Fibroblast of mammary gland (primary cell): ENCODE measurements around the gene EIF4G3.
A peak's percentile ranks its signal among the peaks of the same experiment; 100 is the strongest.
"Not testable (repeated sequence)": the region's sequence is repeated elsewhere in the genome, so short reads cannot be mapped to it uniquely, and the experiment has no call there.

Experiments used
- DNase-seq: peaks from one replicate; pipeline ENCODE4 v3.0.0-alpha.2; 2010; ENCODE audit warnings: low read depth
- H3K4me3 ChIP-seq: 2 replicates; pipeline ENCODE4 v1.5.1; 2011; ENCODE audit warnings: low read depth, mild to moderate bottlenecking, low read length, moderate library complexity; ENCODE audit not compliant: control insufficient read depth
- TF ChIP-seq, protein P1 (sequence below): conservative IDR thresholded peaks from 2 replicates; pipeline ENCODE4 v1.5.1; 2011; ENCODE audit warnings: low read depth, low read length, inconsistent platforms; ENCODE audit not compliant: control insufficient read depth, insufficient read depth

The EIF4G3 gene

DNA sequence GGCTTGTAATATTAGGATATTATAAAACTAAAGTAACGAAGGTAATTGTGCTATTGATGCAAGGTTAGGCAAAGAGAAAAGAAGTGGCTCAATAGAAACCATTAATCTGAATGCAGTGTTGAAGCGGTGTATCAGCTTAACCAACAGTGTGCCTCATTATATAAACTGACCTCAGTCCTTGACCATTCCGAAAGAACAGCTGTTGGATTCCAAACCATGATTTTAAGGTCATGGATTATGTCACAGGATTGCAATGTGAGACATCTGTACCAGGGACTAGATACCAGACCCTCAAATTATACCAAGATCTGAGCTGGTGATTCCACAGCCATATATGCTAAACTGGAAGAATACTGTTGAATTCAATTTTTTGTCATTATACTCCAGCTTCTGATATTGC is 255.4 kb downstream of the EIF4G3 start:
- TF ChIP-seq, protein P1, sequence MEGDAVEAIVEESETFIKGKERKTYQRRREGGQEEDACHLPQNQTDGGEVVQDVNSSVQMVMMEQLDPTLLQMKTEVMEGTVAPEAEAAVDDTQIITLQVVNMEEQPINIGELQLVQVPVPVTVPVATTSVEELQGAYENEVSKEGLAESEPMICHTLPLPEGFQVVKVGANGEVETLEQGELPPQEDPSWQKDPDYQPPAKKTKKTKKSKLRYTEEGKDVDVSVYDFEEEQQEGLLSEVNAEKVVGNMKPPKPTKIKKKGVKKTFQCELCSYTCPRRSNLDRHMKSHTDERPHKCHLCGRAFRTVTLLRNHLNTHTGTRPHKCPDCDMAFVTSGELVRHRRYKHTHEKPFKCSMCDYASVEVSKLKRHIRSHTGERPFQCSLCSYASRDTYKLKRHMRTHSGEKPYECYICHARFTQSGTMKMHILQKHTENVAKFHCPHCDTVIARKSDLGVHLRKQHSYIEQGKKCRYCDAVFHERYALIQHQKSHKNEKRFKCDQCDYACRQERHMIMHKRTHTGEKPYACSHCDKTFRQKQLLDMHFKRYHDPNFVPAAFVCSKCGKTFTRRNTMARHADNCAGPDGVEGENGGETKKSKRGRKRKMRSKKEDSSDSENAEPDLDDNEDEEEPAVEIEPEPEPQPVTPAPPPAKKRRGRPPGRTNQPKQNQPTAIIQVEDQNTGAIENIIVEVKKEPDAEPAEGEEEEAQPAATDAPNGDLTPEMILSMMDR = no peak
- no peak overlapping the region for H3K4me3 ChIP-seq
- DNase-seq = no peak

DNA sequence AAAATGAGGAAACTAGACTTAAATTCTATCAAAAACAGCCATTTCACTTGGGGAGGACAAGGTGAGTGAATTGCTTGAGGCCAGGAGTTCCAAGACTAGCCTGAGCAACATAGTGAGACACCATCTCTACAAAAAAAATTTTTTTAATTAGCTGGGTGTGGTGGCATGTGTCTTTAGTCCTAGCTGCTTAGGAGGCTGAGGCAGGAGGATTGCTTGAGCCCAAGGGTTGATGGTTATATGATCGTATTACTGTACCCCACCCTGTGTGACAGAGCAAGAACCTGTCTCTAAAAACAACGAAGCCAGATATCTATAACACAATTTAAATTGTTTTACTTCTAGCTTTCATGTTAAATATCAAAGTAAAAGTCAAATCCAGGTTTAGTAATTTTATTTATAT is 263.5 kb downstream of the EIF4G3 start:
- H3K4me3 ChIP-seq = no peak overlapping the region
- TF ChIP-seq, protein P1 = no peak
- DNase-seq = no peak

DNA sequence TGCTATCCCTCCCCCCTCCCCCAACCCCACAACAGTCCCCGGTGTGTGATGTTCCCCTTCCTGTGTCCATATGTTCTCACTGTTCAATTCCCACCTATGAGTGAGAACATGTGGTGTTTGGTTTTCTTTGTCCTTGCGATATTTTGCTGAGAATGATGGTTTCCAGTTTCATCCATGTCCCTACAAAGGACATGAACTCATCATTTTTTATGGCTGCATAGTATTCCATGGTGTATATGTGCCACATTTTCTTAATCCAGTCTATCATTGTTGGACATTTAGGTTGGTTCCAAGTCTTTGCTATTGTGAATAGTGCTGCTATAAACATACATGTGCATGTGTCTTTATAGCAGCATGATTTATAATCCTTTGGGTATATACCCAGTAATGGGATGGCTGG is 269.2 kb downstream of the EIF4G3 start:
- DNase-seq, H3K4me3 ChIP-seq: not testable (repeated sequence)

DNA sequence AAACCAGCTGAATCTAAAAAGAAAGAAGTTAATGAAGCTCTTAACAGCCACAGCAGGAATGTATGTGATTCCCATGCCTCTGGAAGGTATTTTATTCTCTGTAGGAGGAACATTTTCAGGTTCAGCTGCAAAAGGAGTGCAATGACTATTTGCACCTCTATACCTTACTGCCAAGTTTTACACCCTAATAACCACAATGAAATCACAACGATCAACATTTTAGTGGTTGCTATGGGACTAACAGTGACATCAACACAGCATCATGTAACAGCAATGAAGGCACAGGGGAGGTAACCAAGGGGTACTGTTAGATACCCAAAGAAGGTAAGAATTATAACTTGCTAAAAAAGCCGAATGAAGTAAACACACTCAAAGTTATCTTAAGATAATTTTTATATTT is 273.3 kb downstream of the EIF4G3 start:
- no peak overlapping the region for H3K4me3 ChIP-seq
- peak; percentile 28 for DNase-seq
- TF ChIP-seq, protein P1 = no peak

DNA sequence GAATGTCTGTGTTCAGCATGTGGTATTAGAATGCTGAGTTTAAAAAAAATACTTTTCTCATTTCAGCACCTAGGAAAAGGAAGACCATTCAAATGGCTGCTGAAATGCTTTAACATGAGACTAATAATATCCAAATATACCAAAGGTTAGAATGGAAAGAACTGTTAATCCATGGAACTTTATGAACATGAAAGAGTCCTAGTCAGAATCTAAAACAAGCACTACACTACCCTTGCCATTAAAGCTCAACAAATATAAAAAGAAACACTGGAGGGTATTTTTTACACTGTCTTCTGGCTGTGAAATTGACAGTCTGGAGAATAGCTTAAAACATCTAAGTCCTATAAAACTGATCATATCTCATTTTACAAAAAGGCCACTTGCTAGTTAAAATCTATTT is 276.6 kb downstream of the EIF4G3 start:
- DNase-seq = no peak
- TF ChIP-seq, protein P1 = no peak
- H3K4me3 ChIP-seq = no peak overlapping the region

DNA sequence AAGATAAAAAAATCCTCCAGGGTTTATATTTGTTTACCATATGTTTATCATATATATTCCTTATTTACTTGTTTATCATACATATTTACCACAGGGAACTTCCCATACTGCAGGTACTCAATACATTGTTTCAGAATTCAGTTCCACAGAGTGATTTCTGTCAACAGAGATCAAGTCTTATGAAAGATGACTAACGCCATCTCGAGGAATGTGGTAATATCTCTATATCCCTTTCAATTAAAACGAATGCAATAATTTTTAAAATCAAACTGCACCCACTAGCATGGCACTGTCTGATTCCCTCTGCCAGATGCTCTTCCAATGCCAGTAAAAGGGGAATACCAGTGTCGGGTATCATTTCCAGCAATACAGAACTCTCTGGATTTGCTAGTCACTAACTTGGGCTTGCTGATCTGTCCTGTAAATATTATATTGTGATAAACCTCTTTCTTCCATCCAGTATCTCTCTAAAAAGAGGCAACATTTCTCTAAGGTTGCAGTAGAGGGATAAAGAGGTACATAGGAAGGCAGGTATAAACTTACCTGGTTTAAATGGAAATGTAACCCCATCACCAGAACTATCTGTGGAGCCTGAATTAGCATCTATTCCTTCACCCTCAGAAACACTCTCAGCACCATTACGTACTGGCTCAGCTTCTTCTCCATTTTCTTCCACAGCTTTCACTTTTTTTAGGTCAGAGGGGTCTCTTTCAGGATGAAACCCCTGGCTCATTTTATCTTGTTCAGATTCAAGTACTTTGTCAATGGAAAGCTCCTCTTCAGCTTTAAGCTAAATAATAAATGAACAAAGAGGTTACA is 277.3 kb downstream of the EIF4G3 start:
- TF ChIP-seq, protein P1 = no peak
- no peak overlapping the region for H3K4me3 ChIP-seq
- no peak for DNase-seq

DNA sequence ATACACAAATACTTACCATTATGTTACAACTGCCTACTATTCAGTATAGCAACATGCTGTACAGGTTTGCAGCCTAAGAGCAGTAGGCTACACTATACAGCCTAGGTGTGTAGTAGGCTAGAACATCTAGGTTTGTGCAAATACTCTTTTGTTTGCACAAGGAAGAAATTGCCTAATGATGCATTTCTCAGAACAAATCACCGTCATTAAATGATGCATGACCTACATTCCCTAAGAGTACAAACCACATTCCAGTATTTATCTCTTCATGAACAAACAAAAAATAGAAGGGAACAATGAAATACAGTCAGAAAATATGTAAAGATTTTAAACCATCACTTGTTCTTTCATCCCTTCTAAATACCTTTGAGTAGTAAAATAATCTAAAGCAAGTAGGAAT is 279.9 kb downstream of the EIF4G3 start:
- no peak overlapping the region for H3K4me3 ChIP-seq
- DNase-seq = peak; percentile 61
- TF ChIP-seq, protein P1 = no peak
